ENCODE data around the gene QTRT2. TPM values are rescaled to one million over a fixed set of nuclear protein-coding genes. Genes with fewer than 3 reads are reported as not detected.

QTRT2 gene
- total RNA-seq, 1 experiment from 2014 or later: 51.6 TPM

DNA sequence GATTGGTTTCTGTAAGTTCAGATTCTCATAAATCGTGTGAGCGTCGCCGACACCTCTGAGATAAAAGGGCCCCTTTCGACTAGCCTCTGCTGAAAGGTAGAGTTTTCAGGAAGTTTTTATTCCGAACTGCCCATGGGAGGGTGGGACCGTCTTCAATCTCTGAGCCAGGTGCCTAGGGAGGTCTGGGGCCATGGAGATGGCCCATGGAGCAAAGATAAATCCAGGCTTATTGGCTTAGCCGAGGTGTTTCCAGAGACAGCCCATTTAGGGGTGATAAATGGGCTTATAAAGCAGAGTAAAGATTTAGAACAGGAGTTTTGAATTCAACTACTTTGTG, 442 bp downstream of the QTRT2 start:
- TF ChIP-seq CTCF (IDR thresholded peaks at IDR 0.05) (no peak), SIN3A (IDR thresholded peaks at IDR 0.05; ENCODE audit: borderline replicate concordance, insufficient read depth, low read depth, low read length) (no peak), TCF7L2 (IDR thresholded peaks at IDR 0.05; ENCODE audit: low read depth, low read length) (no peak), POLR2AphosphoS5 (IDR thresholded peaks at IDR 0.05; ENCODE audit: low read depth, low read length) (no peak), REST (IDR thresholded peaks at IDR 0.05; ENCODE audit: insufficient read depth in 1 of 2, low read depth in 2 of 2, low read length in 1 of 2) (no peak)
- H3K27ac ChIP-seq (ENCODE audit: low read length): peak overlapping the region; percentile 86
- in situ Hi-C loops (cut with HindIII; ENCODE audit: low pct_unique_long_range_greater_than_20kb, low sequenced_read_pairs): no loop called here
- H3K9me3 ChIP-seq (ENCODE audit: control insufficient read depth, insufficient read depth, low read depth, low read length): no peaks in the 10 kb centered on the region
- TSS peak; percentile 78 for BruUV-seq (replicated peaks)
- DNase-seq (ENCODE audit: low read depth, low spot score) (no peak), ATAC-seq (peak; percentile 52)
- intact Hi-C loops (cut with micrococcal nuclease; ENCODE audit: unreplicated experiment): loop anchor here (10.0 kb wide), 1 partner anchor 212 kb away; no protein-coding TSS in a partner anchor
- H3K4me1 ChIP-seq (ENCODE audit: control insufficient read depth, insufficient read depth, low read length): peaks cover 16% of the 10 kb centered on the region
- H3K36me3 ChIP-seq (ENCODE audit: control insufficient read depth, insufficient read depth, low read length): peaks cover 4% of the 10 kb centered on the region
- ChIA-PET POLR2A (no interaction called here), CTCF (no interaction called here)
- H3K27me3 ChIP-seq (ENCODE audit: control insufficient read depth, insufficient read depth, low read length): no peaks in the 10 kb centered on the region
- peak overlapping the region; percentile 87 to 97 for H3K4me3 ChIP-seq (ENCODE audit: low read depth in 2 of 2, low read length in 2 of 2)

DNA sequence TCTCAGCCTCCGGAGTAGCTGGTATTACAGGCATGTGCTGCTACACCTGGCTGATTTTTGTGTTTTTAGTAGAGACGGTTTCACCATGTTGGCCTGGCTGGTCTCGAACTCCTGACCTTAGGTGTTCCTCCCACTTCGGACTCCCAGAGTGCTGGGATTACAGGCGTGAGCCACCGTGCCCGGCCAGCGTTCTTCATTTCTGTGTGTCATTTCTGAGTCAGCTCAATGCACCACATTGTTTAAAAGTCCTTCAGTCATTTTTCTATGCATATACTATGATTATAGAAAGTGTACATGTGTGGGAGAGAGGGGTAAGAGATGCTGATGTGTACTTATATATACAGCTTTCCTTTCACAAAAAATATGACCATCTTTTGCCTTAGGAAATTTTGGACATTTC, 2.1 kb downstream of the QTRT2 start:
- Histone ChIP-seq H3K36me3 (ENCODE audit: control insufficient read depth, insufficient read depth, low read length) (peaks cover 4% of the 10 kb centered on the region), H3K4me3 (ENCODE audit: low read depth in 2 of 2, low read length in 2 of 2) (peak overlapping the region; percentile 1 to 97; a peak in 1 of 4 replicates), H3K4me1 (ENCODE audit: control insufficient read depth, insufficient read depth, low read length) (peaks cover 16% of the 10 kb centered on the region), H3K27ac (ENCODE audit: low read length) (no peak overlapping the region), H3K27me3 (ENCODE audit: control insufficient read depth, insufficient read depth, low read length) (no peaks in the 10 kb centered on the region), H3K9me3 (ENCODE audit: control insufficient read depth, insufficient read depth, low read depth, low read length) (no peaks in the 10 kb centered on the region)
- ATAC-seq (no peak), DNase-seq (ENCODE audit: low read depth, low spot score) (no peak)
- CTCF ChIA-PET: no interaction called here
- intact Hi-C loops (cut with micrococcal nuclease; ENCODE audit: unreplicated experiment): loop anchor here (10.0 kb wide), 1 partner anchor 214 kb away; no protein-coding TSS in a partner anchor
- in situ Hi-C loops (cut with HindIII; ENCODE audit: low pct_unique_long_range_greater_than_20kb, low sequenced_read_pairs): no loop called here
- no peak for TF ChIP-seq POLR2AphosphoS5 (IDR thresholded peaks at IDR 0.05; ENCODE audit: low read depth, low read length)
- no peak for TF ChIP-seq TCF7L2 (IDR thresholded peaks at IDR 0.05; ENCODE audit: low read depth, low read length)
- TF ChIP-seq REST (IDR thresholded peaks at IDR 0.05; ENCODE audit: insufficient read depth in 1 of 2, low read depth in 2 of 2, low read length in 1 of 2): no peak
- TF ChIP-seq SIN3A (IDR thresholded peaks at IDR 0.05; ENCODE audit: borderline replicate concordance, insufficient read depth, low read depth, low read length): no peak
- no peak for TF ChIP-seq CTCF (IDR thresholded peaks at IDR 0.05)
- BruUV-seq (replicated peaks): no TSS peak
- POLR2A ChIA-PET: no interaction called here

Measured in Panc1 (cell line).